Subcutaneous adipose tissue (tissue), 4 donors: ENCODE data around the gene ARHGEF4. TPM values are rescaled to one million over a fixed set of nuclear protein-coding genes. Genes with fewer than 3 reads are reported as not detected.

Experiments used
- total RNA-seq, 4 donors: library from RNA; depleted of rRNA; stranded (reverse); fragments of >200 nt; gene quantifications; one replicate each; pipeline ENCODE4 v1.1.0, GENCODE V29; 2016
- TF ChIP-seq, protein P1 (sequence below): fragments of 450-650 bp; IDR thresholded peaks from one replicate; pipeline ENCODE4 v1.5.1; 2016; ENCODE audit warnings: low read depth, mild to moderate bottlenecking, control low read depth, antibody characterized with exemption, moderate library complexity

The ARHGEF4 gene
- total RNA-seq, 4 donors from 2014 or later: 4.8 to 17.9 (median 9.8) TPM

- TF ChIP-seq, protein P1, sequence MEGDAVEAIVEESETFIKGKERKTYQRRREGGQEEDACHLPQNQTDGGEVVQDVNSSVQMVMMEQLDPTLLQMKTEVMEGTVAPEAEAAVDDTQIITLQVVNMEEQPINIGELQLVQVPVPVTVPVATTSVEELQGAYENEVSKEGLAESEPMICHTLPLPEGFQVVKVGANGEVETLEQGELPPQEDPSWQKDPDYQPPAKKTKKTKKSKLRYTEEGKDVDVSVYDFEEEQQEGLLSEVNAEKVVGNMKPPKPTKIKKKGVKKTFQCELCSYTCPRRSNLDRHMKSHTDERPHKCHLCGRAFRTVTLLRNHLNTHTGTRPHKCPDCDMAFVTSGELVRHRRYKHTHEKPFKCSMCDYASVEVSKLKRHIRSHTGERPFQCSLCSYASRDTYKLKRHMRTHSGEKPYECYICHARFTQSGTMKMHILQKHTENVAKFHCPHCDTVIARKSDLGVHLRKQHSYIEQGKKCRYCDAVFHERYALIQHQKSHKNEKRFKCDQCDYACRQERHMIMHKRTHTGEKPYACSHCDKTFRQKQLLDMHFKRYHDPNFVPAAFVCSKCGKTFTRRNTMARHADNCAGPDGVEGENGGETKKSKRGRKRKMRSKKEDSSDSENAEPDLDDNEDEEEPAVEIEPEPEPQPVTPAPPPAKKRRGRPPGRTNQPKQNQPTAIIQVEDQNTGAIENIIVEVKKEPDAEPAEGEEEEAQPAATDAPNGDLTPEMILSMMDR: no peak
Observed at GRCh38 chr2:131035112-131035825, 198.6 kb downstream of the ARHGEF4 start.

DNA sequence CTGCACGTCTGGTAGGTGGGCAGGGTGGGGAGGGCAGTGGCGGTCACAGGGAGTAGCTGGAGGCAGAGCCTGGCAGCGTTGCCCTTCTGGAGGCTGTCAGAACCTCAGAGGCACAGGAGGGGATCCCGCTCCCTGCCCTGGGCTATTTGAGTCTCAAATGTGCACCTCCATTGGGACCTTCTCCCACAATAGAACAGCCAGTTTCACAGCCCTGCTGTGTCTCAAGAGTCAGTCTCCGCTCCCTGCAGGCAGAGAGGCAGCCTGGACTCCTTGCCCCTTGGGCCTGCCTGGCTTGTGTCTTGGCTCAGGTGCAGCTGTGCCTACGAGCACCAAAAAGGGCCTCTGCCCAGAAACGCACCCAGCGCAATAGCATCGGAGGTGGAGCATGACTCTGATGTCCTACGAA lies 199.1 kb downstream of the ARHGEF4 start:
- TF ChIP-seq, protein P1: no peak

- TF ChIP-seq, protein P1: no peak
Observed at GRCh38 chr2:131036269-131036668, 199.6 kb downstream of the ARHGEF4 start.

GRCh38 chr2:131036696-131037397 lies 200.1 kb downstream of the ARHGEF4 start:
- TF ChIP-seq, protein P1: no peak

- TF ChIP-seq, protein P1: no peak
Observed at GRCh38 chr2:131037398-131038257, 200.9 kb downstream of the ARHGEF4 start.

GRCh38 chr2:131038258-131039100 lies 201.8 kb downstream of the ARHGEF4 start:
- TF ChIP-seq, protein P1: no peak
